Left ventricle myocardium superior (tissue), 1 donor: ENCODE data around the gene SLC17A3. TPM values are rescaled to one million over a fixed set of nuclear protein-coding genes. Genes with fewer than 3 reads are reported as not detected.

Experiments
- ATAC-seq: fragments of 200-7000 bp; cut with Tn5 transposase; one replicate; pipeline ENCODE4 v1.9.1; 2020; ENCODE audit warnings: mild to moderate bottlenecking, moderate library complexity
- DNase-seq: peaks from one replicate; pipeline ENCODE4 v3.0.0-alpha.2; 2020
- intact Hi-C: fragments of 100-400 bp; cut with micrococcal nuclease; formaldehyde crosslinking; loops from one replicate; pipeline ENCODE4 v1.11.0; 2022
- total RNA-seq: library from RNA; stranded (reverse); fragmentation: NEBNext Ultra II Directional; extraction: Animal tissue kit (Norgen Biotek cat#: 25700); gene quantifications from one replicate; pipeline ENCODE4 v1.2.1, GENCODE V29; 2021
- donor health status: DM: no; HTN: yes; CAD: no; lungs with severe emphysema.

Gene SLC17A3
- total RNA-seq, 1 donor from 2014 or later = not detected

DNA sequence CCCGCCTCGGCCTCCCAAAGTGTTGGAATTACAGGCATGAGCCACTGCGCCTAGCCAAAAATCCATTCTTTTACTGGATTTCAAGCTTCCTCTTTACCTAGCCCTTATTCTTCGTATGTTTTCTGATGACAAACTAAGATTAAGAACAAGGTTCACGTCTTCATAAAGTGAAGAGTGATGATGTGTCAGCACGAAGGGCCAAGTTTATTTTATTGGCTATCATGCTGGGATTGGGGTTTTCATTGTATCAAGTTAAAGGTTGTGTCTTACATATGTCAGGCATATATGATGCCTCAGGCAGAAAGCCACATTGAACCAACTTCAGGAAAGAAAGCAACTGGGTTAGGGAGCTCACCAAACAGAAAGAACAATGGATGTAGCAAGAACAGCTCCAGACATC, 19.7 kb upstream of the SLC17A3 start:
- ATAC-seq (no peak), DNase-seq (no peak)
- intact Hi-C loops = no loop called here

DNA sequence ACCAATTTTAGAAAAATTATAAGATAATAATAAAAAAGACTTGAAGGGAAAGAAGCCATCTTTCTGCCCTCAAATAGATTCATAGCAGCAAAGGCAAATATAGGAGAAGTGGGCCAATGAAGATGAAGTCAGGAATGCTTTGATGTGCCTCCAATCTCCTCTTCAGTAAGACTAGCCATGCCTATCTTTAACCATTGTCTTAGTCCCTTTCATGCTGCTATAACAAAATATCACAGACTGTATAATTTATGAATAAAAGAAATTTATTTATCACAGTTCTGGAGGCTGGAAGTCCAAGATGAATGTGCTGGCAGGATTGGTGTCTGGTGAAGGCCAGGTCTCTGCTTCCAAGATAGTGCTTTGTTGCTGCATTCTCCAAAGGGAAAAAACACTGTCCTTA, 18.8 kb upstream of the SLC17A3 start:
- intact Hi-C loops = no loop called here
- no peak for DNase-seq
- no peak for ATAC-seq

DNA sequence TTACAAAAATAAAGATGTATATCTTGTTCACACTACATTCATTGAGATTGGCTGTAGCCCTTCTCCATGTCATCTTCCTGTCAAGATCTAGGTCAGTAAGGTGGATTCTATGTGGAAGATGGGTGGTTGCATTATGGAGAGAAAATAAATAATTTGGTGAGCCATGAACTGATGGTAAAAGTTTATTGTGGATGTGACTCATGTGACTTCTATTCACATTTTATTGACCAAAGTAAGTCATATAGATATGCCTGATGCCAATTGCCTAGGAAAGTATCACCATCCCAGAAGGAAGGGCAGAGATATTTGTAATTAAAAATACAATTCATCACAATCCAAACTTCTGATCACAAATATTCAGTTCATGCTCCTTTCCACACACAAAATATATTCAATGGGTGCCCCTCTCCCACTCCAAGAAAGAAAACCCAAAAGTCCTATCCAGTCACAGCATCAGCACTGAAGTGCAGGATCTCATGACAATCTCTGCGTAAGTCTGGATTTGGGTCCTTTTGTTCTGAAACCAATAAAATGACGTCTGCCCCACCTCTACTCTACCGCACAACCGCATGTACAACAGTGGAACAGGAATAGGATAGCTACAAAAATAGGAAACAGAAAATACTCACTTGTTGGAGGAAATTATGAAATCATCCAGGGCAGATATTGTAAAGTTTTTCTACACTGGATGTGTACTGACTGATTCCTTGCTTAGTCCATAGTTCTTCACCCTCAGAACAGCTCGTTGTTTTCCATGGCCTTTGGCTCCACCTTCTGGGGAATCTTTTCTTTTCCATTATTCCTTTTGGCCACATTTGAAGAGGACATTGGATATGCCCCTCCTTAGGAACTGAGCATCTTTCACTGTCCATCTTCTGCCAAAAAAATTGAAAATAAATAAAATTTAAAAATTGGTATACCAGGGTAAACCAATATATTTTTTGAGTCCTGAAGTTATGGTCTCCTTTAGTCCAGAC, 16.1 kb upstream of the SLC17A3 start:
- peak; percentile 47 for ATAC-seq
- no peak for DNase-seq
- intact Hi-C loops = no loop called here

DNA sequence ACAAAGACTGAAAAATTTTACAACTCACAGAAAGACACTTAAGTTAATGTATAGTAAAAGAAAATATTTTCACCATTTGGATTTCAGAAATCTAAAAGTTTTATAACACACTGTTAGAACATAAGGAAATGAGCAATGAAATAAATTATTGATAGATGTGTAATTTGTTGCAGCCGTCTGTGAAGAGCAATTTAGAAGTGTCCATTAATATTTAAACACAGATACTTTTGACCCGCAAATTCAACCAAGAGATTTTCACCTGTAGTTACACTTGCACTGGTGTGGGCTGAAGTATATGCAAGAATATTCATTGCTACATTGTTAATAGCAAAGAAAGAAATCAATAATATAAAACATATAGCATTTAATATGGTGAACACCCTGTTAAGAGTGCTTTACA, 14.6 kb upstream of the SLC17A3 start:
- DNase-seq = no peak
- no peak for ATAC-seq
- intact Hi-C loops = no loop called here

DNA sequence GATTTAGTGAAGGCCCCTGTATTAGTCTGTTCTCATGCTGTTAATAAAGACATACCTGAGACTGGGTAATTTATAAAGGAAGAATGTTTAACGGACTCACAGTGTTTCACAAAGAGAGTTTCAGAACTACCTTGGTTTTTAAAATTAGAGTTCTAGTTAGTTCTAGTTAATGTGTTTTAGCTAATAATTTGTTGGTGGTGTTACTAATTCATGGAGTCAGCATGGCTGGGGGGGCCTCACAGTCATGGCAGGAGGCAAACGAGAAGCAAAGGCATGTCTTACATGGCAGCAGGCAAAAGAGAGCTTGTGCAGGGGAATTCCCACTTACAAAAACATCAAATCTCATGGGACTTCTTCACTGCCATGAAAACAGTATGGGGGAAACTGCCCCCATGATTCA, 12.0 kb upstream of the SLC17A3 start:
- intact Hi-C loops = no loop called here
- no peak for DNase-seq
- no peak for ATAC-seq

DNA sequence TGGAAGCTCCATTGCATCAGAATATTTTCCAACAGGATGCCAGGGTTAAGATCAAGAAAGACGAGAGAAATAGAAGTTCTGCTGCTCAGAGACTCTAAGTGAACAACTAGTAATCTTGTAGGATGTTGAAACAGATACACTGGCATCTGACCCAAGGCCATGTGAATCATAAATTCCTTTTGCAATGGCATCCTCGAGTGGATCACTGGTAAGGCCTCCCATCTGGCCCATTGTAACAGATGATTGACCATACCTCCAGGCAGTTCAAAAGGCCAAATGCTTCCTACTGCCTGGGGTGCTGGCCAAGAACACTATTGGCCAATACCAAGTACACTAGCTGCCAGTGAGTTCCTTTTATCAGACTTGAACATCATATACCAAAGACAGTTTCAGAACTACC, 9.9 kb upstream of the SLC17A3 start:
- intact Hi-C loops = no loop called here
- ATAC-seq (no peak), DNase-seq (no peak)

DNA sequence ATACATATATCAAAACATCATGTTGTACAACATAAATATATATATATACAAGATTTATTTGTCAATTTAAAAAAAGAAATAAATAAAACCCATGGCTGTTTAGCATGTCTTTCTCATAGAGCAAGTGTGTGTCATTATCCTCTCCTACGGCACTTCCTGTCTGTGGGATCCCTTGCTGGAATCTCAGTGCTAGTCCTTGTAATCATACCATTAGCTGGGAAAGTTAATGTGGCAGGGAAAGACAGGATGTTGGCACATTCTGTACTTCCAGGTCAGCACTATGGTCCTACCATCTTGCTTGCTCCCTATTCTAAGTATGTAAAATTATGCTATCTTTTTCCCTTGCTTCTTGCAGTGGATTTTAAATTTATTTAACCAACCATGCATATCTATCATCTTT, 9.5 kb upstream of the SLC17A3 start:
- intact Hi-C loops = no loop called here
- DNase-seq (no peak), ATAC-seq (no peak)

DNA sequence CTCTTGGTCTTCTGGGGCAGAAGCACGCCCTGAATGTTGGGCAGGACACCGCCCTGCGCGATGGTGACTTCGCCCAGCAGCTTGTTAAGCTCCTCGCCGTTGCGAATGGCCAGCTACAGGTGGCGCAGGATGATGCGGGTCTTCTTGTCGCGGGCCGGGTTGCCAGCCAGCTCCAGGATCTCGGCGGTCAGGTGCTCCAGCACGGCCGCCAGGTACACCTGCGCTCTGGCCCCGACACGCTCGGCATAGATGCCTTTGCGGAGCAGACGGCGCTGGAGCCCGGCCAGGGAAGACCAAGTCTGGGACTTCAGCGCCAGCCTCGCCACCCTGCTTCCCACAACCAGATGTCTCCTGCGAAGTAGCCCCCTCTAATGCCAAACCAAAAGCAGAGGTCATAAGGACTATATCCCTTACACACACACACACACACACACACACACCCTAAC, 8.0 kb upstream of the SLC17A3 start:
- intact Hi-C loops = no loop called here
- DNase-seq = peak; percentile 36
- no peak for ATAC-seq

DNA sequence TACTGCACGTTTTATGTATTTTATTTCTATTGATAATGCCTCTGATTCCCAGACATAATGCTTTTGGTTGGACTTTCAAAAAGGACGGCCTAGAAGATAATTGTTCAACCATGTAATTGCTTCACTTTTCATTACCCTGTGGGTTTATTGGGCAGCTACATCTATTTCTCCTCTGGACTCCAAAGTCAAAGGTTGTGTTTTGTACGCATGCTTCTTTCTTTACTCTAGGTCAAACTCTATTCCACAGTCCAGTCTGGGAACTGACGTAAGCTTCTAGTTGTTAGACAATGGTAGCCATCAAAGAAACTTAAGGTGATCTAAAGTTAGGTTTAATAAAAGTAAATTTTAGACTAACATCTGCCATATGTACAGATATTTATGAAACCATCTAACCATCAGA, 6.6 kb upstream of the SLC17A3 start:
- intact Hi-C loops = no loop called here
- DNase-seq = no peak
- ATAC-seq = no peak

DNA sequence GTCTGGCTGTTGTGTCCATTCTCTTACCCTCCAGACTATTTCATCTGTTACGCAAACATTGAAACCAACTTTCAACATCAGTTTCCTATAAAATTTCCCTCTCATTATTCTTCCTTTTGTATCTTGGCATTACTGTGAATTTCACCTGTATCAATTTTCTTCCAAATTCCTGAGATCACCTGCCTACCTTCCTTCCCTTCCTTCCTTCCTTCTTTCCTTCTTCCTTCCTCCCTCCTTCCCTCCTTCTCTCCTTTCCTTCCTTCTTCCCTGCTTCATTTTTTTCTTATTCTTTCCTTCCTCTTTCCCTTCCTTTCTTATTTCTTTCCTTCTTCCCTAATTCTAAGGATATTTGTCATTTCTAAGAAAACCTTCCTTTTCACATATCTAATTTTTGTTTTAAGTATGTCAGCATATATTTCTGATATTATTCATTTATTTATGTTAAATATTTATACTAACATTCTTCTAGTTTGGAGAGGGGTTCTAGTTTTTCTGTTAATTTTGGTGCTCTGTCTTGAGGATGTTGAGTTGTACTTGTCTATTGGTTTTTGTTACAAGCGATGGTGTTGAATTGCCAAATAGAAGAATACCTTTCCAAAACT, 4.8 kb upstream of the SLC17A3 start:
- intact Hi-C loops = no loop called here
- no peak for ATAC-seq
- DNase-seq = no peak

DNA sequence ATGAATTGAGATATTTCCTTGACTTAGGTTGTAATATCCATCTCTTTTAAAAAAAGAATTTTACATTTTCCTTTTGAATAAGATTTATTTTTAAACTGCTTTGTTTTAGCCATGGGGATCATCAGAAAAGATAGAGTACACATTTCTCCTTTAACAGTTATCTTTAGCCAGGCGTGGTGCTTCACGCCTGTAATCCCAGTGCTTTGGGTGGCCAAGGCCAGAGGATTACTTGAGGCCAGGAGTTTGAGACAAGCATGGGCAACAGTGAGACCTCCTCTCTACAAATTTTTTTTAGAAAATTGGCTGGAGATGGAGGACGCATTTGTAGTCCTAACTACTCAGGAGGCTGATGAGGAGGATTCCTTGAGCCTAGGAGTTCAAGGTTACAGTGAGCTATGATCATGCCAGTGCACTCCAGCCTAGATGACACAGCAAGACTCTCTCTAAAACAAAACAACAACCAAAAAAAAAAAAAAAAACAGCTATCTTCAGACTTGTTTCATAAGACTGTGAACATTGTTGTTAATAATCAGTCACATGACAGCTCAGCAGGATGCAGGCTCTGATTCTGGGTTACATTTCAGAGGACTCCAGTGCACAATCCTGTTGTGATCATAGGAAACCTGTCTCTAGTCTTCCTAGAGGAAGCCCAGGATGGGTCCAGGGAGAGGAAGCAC, 2.0 kb upstream of the SLC17A3 start:
- intact Hi-C loops = no loop called here
- ATAC-seq = no peak
- DNase-seq = no peak

DNA sequence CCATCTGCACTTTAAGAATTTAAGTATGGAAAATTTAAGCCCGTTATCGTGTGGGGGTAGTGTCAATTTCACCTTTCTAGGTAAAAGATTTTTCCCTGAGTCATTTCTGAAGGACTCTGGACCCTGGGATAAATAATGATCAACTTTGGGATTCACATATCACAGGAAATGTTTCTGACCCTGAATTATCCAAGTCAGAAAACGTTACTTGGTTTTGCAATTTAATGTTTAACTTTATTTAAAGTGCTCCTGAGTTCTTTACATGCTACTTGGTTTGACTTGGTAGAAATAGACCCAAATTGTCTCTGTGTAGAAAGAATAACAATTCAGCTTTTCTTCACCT, 1.5 kb upstream of the SLC17A3 start:
- DNase-seq (no peak), ATAC-seq (no peak)
- intact Hi-C loops = no loop called here

DNA sequence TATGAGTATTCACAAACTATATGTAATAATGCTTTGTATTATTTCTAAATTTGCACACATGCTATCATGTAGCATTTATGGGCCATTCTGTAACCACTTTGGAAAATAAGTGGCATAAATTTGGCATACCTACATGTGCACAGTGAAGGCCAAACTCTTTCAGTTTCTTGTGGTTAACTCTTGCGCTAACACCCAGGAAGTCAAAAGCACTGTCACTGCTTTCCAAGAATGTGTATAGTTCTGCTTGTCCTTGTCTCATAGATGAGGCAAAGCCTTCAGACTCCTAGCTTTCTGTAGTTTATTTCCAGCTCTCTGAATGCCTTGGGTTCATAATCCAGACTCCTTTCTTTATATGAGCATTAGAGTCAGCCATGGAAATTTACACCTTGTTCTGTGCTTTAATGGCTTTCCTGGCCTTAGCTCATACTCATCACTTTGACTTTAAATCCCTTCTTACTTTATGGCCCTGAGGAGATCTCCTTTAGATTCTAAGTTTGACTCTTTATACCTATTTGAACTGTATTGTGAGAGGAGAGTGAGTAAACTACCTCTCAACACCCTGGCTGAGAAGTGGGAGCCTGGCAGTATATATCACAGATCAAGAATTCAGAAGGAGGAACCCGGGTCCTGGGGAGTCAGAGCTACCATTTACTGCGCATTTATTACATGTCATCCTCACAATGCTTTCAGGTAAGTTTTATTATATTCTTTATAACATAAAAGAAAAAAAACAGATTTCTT, 949 bp upstream of the SLC17A3 start:
- no peak for ATAC-seq
- intact Hi-C loops = no loop called here
- no peak for DNase-seq

DNA sequence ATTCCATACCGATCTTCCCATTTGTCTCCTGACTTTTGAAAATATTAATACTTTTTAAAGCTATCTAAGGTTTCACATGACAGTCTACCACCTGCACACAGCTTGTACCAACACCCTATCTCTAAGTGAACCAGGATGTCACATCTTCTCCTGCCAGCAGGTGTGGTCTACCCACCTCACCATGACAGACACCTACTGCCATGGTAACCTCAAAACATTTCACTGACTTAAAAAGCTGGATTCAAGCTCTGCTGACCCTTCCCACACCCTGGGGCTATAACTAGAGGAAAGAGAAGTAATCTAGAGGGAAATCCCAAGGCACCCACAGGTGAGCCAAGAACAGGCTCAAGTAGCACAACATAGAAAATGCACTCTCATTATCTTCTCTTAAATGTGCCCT, 1.2 kb downstream of the SLC17A3 start:
- intact Hi-C loops = no loop called here
- DNase-seq = no peak
- ATAC-seq = no peak

DNA sequence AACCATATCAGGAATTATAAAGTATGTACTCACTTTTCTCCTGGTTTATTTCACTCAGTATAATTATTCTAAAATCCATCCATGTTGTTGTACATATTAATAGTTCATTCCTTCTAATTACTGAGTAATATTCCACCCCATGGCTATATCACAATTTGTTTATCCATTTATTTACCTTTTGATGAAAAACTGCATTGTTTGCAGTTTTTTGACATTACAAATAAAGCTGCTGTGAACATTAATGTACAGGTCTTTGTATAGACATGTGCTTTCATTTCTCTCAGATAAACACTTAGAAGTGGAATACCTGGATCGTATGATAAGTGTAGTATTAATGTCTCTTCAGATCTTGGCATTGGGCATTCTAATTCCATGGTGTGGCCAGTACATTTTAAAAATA, 4.2 kb downstream of the SLC17A3 start:
- ATAC-seq (no peak), DNase-seq (no peak)
- intact Hi-C loops = no loop called here

DNA sequence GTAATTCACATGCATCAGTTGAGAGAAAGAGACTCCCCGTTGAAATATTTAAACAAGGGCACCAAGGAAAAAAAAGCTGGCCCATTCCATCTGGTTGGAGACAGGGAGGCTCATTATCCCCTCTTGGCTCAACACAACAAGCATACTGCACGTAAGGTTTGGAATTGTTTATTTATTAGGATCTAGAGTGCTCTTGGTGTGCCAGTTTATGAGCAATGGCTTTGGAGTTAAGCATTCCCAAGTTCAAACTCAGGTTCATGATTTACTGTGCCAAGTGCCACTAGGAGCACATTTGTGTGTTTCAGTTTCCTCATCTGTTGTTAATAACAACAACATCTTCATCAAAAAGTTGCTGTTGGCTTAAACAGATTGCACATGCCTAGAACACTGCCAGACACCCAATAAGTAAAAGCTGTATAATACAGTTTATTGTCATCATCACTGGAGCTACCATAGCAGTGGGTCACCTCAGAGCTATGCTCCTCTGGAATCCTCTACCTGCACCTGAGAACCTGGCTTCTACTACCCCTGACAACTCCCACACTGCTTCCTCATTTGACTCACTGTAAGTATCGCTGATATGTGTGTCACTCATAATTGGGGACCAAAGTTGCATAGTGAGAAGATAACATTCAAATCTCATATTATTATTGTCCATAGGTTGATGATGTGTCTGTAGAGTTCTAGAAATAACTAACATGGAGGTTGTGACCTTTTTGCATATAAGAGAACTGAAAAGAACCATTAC, 5.4 kb downstream of the SLC17A3 start:
- DNase-seq = no peak
- intact Hi-C loops = no loop called here
- ATAC-seq = no peak

DNA sequence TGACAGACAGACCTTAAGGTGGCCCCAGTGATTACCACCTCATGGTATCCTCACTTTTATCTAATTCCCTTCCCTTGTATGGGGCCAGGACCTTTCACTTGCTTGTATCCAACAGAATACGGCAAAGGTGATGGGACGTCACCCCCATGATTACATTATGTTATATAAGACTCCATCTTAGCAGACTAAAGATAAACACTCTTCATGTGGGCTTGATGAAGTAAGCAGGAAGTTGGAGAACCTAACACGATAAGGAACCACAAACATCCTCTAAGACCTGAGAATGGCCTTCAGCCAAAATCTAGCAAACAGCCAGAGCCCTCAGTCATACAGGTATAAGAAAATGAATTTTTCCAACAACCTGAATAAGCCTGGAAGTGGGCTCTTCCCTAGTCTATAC, 8.0 kb downstream of the SLC17A3 start:
- intact Hi-C loops = no loop called here
- DNase-seq (no peak), ATAC-seq (no peak)

DNA sequence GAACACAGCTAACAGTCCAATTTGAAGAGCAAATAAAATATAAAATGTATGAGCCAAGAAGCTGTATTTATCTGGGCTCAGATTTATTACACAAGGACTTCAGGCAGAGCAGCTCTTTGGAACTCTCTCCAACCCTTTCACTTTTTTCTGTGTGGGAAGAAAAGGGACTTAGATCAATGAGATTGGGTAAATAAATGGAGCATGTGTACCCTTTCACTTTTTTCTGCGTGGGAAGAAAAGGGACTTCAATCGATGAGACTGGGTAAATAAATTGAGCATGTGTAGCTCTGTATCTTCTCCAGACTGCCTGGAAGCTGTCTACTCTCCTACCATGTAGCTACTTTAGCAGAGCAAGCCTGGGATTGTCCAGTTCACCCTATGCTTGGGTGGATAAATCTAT, 10.7 kb downstream of the SLC17A3 start:
- ATAC-seq = no peak
- no peak for DNase-seq
- intact Hi-C loops = no loop called here

DNA sequence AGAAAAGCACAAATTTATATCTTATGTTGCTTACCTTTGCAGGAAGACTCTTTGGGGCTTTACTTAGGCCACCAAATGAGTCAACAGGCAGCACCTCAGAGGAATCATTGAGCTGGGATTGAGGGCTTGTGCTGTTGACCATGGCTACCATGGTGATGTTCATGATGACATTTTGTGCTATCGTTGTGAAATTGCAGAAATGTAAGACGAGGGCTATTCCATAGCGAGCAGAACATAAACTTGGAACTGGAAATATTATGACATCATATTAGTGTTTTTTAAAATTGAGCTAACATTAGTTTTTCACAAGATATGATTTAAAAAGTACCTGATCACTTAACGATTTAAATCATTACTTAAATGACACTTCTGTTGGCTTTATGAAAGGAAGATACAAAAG, 11.8 kb downstream of the SLC17A3 start:
- intact Hi-C loops = no loop called here
- ATAC-seq (no peak), DNase-seq (no peak)
